Measurements from ENCODE around the gene OLFML2B.
"Not testable (repeated sequence)": the region's sequence is repeated elsewhere in the genome, so short reads cannot be mapped to it uniquely, and the experiment has no call there.

The OLFML2B gene

DNA sequence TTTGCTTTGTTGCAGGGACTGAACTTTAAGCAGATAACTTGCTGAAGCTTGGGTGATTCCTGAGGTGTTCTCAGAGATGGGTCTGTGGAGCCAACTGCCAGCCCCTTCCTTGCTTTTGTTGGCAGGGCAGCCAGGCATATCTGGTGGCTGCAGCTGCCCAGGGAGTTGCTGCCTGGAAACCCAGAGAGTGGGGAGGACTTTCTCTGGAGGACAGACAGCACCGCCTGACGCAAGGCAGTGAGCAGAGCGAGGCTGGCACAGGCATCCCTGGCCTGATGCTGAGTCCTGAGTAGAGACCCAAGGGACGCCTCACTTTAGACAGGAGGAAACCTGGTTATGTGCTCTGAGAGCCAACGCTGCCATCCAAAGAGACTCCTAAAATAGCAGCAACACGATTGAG, 9.8 kb upstream of the OLFML2B start:
- no peak for DNase-seq

DNA sequence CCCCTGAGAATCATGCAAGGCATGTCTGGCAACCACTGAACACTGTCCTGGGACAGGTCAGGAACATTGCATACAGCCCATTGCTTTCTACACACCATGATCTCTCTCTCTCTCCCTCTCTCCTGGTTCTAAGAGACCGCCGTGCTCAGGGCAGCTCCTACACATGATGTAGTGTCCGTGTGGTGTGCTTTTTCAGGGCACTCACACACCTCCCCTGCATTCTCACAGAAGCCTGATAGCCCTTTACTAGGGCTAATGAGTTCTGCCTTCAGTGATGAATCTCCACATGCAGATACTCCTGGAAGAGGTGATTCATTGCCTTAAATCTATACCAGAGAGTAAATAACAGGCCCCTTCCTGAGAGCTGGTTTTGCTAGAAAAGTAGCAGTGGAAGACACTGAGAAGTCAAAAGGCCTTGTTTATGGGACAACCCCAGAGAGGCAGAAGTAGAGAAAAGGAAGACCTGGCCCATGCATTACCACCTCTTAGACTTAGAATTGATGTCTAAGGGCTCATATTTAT, 7.2 kb upstream of the OLFML2B start:
- no peak for DNase-seq

DNA sequence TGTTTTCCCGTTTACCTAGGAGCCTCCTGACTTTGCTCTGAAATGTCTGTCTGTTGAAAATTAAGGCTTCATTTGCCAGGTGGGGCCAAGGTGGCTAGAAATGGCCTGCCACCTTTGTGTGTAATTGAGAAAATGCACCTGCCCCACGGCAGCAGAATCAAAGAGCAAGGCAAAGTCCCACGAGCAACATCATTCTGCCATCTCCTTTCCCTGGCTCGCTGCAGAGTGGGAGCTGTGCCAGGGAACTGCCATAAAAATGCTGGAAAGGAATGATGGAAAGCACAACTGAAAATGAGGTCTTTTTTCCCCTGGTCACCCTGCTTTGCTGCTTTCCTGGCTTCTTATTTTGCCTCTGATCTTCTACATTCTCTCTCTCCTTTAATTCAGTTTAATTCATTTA, 5.5 kb upstream of the OLFML2B start:
- no peak for DNase-seq

DNA sequence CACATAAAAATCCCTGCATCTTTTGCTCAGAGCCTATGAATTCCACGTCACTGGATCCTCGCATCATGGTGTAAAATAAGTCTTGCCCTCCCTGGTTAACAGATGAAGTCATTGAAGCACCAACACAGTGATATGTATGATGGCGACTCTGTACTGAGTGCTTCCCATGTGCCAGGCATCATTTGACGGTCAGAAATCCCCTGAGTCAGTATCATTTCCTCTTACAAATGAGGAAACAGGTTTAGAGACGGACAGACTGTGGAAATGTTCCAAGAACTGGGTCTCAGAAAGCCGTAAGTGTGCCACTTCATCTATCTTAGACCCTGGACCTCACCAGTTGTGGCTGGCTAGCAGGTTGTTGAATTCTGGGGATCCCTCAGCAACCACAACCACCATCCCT, 5.1 kb upstream of the OLFML2B start:
- DNase-seq: no peak

DNA sequence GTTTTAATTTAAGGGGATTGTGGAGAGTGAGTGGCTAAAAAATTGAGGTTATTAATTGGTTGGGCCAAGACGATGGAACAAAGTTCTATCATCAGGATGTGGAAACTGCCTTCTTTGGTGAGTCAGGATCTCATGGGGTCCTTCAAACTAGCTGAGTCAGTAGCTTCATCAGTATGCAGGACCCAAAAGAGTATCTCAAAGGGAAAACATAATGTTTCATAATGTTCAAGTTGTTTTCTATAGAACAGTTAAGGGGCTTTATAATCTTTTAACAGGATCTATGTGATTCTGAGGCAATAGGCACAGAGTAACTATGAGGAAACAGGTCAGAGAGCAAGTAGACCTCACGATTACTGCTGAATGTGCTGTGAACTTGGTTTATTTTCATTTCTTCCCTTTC, 3.2 kb upstream of the OLFML2B start:
- DNase-seq: no peak

DNA sequence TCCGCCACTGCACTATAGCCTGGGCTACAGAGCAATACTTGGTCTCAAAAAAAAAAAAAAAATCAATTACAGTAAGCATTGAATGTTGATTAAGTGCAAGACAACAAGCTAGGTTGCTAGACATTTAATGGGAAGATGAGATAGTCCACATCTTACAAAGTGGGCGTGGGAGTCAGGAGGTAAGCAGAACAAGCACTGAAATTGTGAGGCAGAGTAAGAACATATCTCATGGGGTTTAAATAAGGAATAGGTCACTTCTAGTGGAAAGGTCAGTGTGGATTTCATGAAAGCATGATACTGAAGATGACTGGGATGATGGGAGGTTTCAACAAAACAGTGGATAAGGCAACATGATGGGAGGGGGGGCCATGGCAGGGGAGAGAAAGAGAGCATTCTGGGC, 1.9 kb upstream of the OLFML2B start:
- DNase-seq: no peak

DNA sequence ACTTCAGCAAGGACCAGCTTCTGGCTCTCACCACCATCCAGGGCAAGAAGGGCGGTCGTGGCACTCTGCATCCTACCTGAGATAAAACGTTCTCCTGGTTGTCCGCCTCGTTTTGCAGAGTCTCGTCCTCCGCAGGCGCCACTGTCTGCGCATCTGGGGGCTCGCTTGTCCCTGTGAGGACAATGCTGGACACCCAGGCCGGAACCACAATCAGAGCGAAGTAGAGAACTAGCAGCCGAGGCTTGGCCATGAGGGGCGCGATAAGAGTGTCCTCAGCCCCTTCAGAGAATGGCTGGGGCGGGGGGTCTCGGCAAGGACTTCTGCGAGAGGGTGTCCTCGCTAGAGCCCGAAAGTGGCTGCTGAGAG, 505 bp downstream of the OLFML2B start:
- DNase-seq: no peak

DNA sequence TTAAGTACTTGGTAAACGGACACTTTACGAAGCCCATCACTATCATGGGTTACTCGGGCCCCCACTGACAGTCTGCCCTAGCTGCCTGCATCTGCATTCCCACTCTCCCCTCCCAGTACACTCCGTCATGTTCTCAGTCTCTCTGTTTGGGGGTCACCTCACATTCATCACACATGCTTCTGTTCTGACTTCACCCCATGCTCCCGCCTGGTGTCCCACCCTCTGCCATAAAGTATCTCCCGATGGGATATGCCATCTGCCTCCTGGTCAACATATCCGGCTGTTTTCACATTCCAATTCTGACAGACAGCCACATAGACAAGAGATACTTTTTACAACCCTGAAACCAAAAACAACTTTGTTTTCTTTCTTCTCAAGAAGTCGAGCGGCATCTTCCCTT, 1.0 kb downstream of the OLFML2B start:
- DNase-seq: peak; percentile 48

DNA sequence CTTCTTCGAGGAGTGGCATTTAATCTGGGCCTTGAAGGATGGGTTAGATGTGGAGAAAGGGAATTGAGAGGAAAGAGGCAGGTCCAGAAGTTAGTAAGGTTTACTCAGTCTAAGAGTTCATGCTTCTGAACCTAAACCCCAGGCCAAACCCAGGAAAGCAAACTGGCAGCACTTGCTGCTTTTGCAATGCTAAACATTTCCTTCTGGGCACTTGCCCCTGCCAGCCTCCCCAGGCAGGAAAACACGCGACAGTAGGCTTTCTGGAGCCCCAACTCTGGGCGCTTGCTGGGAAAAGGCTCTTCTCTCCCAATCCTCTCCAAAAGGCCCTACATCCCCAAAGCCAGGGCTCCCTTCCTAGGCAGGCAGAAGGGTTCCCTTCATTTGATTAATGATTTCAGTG, 2.5 kb downstream of the OLFML2B start:
- DNase-seq: no peak

DNA sequence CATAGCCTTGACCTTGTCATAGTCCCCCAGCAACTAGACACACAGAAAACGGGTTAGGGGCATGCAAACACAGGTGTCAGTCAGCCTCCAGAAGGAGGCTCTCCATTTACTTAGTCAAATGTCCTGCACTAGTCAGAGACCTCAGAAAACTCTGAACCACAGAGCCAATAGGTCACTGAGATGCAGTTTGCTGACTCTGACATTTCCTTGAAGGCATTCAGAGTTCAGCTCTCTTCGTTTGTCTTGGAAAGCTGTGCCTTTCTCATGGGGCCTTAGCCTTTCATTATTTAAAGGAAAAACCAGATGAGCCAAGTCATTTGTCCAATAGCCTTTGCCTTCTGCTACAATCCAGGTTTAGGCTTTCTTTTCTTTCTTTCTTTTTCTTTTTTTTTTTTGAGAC, 3.5 kb downstream of the OLFML2B start:
- DNase-seq: no peak

DNA sequence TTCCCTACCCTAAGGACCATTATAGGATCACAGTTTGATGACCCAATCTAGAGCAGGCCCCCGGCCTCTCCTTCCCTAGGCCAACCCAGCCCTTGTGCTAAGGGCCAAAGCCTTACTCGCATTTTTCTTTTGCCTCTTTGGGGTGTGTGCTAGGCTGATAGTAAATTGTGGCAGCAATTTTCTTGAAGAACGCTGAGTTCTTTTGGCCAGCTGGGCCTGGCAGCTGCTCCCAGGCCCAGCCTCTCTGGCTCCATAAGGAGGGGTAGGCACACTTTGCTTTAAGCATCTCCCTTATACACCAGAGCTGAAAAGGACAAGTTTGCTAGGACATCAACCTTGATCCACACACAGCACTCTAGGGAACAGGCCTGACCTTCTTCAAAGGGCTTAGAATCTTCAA, 4.2 kb downstream of the OLFML2B start:
- DNase-seq: no peak

DNA sequence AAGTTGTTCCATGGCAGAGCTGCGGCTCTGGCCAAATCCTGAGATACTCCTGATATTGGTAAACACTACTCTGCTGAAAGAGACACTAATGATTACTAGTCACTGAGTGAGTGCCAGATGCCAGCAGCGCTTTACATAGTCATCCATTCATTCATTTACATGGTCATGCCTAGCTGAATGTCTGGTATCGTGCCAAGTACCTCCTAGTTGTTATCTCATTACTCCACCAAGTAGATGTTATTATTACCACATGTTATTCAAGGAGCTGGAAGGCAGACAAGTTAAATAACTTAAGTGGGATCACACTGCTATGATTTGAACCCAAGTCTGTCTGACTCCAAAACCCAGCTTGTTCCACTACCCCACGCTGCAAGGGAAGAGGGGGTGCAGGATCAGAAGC, 4.7 kb downstream of the OLFML2B start:
- DNase-seq: no peak

DNA sequence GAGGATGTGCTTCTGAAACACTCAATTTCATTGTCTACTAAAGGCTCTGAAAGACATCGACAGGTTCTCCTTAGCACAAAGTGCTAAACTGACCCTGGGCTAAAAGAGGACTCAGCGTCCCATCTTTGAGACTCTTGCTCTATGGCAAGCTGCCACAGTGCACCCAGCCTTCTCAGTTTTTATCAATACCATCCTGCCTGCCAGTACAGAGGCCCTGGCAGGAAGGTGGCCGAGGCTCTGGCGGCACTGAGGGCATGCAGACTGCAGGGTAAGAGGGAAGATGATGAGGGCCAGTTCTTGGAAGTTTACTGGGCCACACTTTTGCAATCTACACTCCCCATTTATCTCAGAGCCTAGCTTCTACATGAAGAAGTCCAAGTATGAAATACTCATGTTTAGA, 5.3 kb downstream of the OLFML2B start:
- no peak for DNase-seq

DNA sequence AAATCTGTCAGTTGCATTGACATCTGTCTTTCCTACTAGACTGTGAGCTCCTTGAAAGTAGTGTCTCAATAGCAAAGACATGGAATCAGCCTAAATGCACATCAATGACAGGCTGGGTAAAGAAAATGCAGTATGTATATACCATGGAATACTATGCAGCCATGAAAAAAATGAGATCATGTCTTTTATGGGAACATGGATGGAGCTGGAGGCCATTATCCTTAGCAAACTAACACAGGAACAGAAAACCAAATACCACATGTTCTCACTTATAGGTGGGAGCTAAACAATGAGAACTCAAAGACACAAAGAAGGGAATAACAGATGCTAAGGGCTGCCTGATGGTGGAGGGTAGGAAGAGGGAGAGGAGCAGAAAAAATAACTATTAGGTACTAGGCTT, 5.9 kb downstream of the OLFML2B start:
- not testable (repeated sequence) for DNase-seq

DNA sequence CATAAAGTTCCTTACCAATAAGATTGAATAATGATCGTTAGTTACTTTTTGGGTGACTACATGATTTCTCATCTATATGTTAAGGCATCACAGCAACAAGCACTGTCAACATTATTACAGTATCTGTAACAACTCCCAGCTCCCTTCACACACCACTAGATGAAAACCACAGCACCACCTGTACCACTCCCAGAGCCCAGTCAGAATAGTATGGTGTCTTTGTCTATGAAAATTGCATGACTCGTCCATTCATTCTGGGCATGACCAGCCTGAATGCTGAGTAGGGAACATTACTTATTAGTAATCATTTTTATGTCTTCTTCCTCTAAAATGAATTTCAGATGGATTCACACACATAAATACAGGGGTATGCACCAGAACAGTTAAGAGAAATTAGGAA, 7.0 kb downstream of the OLFML2B start:
- no peak for DNase-seq

DNA sequence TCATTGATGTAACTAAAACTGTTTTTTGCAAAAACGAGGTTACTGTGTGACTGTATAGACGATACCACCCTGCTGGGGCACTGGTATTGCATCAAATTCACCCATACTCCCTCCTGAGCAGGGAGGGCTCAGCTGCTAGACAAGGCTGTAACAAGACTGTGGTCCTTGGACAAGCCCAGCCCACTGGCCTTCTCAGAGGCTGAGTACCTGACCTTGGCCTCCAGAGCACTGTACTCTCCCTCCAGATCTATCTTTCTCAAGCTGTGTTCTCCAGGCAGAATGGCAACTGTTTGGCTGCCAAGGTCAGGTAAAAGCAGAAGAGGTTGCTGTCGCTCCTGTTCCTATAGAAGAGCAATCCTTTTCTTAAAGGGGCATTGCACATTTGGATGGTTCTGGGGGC, 8.5 kb downstream of the OLFML2B start:
- DNase-seq: no peak

DNA sequence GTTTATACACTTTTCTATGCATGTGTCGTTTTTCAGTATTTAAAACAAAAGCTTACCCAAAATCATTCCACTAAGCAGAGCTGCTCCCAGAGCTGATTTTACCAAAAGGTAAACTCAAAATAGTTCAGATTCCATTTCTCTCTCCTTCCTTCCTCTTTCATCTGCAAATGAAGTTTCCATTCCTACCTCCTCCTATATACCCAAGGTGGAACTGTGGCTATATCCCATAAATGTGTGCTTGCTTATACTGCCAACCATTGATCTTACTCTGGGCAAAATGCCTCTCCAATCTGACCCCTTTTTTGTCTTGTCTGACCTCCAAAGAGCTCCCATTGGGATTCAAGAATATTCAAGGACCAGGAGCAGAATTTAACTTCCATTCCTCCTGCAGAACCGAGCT, 9.5 kb downstream of the OLFML2B start:
- DNase-seq: no peak

DNA sequence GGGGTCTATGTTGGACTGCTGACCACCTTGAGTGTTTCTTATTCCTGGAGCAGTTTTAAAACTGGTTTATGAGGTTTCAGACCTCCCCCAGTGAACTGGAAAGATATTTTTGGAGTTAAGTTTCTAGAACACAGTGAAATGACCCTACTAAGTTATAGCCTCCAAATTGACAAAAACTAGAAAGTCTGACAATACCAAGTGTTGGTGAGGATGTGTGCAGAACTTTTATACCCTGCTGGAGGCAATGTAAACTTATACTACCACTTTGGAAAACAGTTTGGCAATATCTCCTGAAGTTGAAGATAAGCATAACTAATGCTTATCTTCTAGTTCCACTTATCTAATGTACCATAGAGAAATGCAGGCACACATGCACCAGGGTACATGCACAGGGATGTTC, 10.4 kb downstream of the OLFML2B start:
- DNase-seq: no peak

DNA sequence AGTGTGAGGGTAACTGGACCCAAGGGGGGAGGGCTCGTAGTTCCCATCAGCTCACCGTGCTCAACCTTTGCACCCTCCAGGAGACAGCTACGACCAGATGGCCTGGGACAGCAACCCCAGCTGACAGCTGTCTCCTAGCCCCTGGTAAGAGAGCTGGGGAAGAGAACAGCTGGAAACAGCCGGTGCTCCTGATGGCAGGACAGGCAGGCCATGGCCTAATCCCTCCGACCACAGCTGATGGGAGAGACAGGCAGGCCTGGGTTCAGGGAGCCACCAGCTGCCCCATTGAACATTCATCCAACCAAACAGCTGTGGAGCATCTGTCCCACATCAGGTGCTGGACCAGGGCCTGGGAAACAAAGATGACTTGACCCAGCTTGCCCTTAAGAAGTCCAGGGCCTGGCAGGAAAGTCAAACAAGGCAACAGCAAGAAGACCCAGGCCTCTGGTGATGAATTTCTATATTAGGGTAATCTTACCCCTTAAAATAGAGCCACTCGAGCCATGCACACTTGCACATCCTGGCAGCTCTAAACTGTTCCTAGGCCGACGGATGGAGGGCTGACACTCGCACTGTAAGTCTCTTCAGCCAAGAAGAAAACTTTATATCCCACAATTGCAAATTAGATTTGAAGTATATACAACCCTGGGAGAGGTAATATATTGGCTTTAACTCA, 12.2 kb downstream of the OLFML2B start:
- no peak for DNase-seq

DNA sequence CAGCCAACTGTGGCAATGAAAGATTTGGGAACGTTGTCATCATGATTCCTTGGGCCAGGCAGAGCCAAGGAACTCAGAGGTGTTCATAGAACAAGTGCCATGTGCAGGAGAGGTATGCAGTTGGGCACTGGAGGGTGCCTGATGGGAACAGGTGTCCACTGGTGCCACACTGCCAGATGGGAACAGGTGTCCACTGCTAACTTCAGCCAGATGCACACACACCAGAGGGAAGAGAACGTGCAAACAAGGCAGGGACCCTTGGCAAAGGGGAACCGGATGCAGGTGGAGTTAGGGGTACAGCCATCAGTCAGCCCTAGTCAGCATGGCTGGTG, 13.5 kb downstream of the OLFML2B start:
- no peak for DNase-seq

DNA sequence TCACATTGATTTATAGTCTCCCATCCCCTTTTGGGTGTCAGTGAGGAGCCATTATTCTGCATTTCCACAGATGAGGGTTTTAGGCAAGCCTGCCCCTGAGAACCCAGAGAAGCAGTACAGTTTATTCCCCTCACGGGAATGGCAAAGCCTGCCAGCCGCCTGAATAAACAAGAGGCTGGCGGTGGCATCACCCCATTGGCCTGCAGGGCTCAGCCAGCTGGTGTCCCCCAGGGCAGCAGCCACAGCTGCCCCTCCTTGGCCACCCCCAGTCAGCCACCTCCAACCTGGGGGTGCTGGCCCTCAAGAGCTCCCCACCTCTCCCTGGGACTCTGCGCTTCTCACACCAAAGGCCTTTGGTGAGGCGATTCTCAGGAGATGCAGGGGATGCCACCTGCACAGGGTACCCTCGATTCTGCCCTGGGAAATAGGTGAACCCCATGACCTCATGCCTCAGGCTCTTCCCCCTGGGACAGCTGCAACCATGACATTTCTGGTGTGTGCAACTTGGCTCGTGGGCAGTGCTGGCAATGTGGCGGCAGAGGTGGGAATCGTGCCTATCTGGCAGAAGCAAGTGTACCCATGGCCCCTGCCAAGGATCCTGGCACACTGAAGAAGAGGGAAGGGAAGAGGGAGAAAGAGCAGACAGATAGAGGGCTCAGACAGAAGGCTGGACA, 14.0 kb downstream of the OLFML2B start:
- DNase-seq: no peak

DNA sequence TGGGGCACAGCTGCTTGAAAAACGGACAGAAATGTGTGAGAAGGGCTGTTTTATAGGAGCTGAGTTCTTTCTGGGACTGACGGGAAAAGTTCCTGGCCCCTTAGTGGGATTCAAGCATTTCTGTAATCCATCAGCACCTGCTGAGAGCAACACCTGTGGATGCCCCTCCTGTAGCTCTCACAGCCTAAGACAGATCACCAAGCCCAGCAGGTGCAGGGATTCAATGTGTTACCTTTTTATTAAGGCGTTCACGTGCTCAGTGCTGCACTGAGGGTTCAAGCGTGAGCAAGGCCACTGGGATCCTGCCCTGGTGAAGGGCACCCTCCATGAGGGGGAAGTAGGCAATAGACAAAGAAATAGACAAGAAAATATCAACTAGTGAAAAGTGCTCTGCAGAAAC, 14.9 kb downstream of the OLFML2B start:
- DNase-seq: no peak

DNA sequence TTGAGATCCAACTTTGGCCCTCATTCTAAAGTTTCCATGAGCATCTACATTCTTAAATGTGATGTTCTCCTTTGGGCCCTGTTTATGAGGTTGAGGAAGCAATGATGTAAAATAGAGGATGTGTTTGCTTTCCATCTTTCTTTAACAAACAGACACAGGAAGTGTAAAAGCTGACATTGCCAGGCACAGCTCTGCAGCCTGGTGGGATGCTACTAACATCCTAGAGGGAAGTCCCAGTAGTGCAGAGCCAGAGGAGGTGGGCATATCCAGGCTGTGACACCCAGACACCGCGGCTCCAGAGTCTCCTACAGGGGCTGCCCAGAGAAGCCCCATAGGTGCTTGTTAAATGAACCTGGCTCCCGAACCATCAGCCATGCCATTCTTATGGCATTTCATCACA, 16.2 kb downstream of the OLFML2B start:
- DNase-seq: no peak

DNA sequence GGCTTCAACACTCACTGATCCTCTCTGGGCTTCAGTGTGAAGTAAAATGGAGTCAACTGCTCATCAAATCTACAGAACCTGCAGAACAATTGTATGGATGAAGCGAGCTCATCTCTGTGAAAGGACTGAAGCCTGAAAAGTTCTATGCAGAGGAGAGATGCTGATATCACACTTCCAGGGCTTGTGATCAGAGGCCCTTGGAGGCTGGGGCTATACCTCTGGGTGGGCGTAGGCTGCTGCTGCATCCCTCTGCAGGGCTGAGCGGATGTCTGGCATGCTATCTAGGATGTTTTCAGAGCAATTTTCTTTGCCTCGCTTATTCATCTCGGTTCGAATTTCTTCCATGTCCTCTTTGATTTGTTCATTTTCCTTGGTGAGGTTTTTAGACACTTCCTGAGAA, 17.6 kb downstream of the OLFML2B start:
- no peak for DNase-seq

DNA sequence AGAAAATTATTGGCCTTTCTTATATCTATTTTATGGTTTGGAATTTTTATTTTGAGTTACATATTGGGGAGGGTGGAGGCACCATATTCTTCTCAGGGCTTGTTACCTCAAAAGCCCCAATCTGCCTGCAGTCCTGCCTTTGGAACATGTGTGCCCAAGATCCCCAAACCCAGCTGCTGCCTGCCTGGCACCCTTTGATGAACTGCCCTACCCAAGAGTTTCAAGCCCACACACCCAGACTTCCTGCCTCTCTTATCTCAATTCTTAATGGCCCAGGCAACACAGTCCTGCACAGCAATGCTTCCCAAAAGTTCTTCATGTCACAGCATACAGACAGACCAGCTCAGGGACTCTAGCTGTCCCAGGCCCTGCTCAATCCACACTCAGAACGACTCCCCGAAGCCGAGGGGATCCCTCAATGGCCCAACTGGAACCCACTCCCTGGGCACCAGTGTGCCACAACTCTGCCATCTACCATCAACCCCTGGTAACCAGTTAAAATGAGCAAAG, 19.2 kb downstream of the OLFML2B start:
- no peak for DNase-seq
